SK-MEL-5 (cell line): ENCODE data around the gene GBX2. TPM values are rescaled to one million over a fixed set of nuclear protein-coding genes. Genes with fewer than 3 reads are reported as not detected.

Experiments used
- DNase-seq: peaks from one replicate; pipeline ENCODE4 v3.0.0-alpha.2; 2016; ENCODE audit warnings: low read depth, low spot score
- in situ Hi-C: cut with HindIII; loops from 2 replicates; pipeline ENCODE4 v1.10.0; 2016; ENCODE audit warnings: low sequenced_read_pairs, high pct_unique_total_duplicates, low pct_unique_long_range_greater_than_20kb
- polyA plus RNA-seq, 2 experiments: library from polyadenylated mRNA; depleted of rRNA; stranded (reverse); fragments of >200 nt; gene quantifications; 2 replicates each; pipeline ENCODE4 v1.2.3, GENCODE V29; 2015
- total RNA-seq: library from RNA; depleted of rRNA; stranded (reverse); fragments of >200 nt; shearing (Covaris generic); gene quantifications from 2 replicates; pipeline ENCODE4 v1.2.3, GENCODE V29; 2014; rRNA removed

The GBX2 gene
- 1.2 TPM in 2 replicates for total RNA-seq
- polyA plus RNA-seq (2015; cell fraction: cytosol; rRNA removed): 0.33 and 2.4 TPM in 2 replicates
- 1.2 TPM in 1 of 2 replicates, not detected in the other for polyA plus RNA-seq (2015; cell fraction: nucleus; rRNA removed)

DNA sequence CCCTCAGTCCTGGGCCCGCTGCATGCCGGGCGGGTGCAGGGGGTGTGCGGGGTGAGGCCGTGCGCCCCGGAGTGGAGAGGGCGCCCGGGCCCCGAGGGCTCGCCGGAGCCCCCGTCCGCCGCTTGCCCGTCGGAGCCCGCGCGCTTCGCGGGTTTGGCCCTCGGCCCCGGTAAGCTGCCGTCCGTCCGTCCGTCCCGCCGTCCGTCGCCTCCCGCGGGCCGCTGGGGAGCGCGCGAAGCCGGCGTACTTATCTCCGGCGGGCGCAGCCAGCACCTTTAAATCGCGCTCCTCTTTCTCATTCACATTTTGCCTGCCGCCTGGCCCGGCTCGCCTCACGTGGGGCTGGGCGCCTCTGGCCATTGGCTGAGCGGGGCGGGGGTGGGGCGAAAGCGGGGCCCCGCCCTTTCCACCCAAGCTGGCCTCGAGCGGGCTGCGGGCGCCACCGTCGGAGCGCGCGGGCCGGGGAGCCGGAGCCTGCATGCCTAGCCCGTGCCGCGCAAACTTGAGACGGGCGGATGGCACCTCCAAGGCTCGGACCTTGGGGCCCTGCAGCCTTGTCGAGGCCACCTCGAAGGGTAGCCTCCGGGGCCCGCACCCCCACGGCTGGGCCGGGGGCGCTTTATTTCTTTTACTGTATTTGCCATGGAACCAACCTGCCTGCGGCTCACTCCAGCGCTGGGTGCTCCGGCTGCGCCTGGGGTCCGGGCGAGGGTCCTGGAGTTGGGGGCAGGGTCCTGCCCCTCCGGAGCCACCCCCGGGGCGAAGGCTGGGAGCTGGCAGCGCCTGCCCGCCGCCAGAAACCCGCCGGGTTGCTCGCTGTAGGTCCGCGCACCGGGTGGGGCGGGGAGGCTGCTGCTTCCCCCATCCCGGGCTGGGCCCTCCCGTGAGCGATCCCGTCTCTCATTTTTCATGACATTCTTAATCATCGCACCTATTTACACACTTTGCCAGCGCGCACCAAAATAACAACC, at the start of gene GBX2:
GBX2 (minus strand) TSS at position 277 of the 971 bp plus-strand sequence. CDS start 415 bp downstream, outside the sequence.
- in situ Hi-C loops: no loop called here
- DNase-seq: peak; percentile 63

DNA sequence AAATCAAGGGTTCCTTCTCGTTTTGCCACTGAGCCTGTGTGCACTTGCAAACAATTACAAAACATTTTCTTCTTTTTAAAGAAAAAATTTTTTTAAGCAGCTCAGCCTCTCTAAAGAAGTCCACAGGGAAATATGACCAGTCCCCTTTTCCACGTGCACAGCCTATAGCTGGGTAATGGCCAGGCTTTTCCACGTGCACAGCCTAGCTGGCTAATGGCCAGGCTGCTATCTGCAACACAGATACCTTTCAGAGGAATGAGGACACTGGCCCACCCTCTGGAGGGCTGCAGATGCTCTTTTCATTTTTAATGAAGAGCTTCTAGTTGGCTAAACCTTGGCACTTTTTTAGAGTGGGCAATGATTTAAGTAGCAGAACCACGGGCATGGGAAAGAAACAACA, 49.7 kb upstream of the GBX2 start:
- in situ Hi-C loops: no loop called here

DNA sequence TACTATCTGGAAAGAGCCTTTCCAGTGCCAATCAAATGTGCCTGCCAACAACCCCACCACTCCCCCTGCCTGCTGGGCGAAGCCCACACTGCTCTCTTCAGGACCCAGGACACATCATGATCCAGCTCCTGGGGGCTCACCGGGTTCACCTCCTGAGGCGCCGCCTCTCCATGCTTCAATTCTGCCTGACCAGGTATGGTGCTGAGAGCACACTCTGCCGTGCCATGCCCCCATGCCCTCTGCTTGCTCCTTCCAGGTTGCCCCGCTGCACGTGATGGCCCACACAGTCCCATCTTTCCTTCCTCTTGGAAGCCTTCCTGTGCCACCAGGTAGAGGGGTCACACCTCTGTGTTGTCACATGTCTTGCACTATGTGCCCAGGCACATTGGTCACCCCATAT, 48.5 kb upstream of the GBX2 start:
- no peak for DNase-seq
- in situ Hi-C loops: no loop called here

More for the DNA sequence above, 49.7 kb upstream of the GBX2 start:
- DNase-seq: no peak

DNA sequence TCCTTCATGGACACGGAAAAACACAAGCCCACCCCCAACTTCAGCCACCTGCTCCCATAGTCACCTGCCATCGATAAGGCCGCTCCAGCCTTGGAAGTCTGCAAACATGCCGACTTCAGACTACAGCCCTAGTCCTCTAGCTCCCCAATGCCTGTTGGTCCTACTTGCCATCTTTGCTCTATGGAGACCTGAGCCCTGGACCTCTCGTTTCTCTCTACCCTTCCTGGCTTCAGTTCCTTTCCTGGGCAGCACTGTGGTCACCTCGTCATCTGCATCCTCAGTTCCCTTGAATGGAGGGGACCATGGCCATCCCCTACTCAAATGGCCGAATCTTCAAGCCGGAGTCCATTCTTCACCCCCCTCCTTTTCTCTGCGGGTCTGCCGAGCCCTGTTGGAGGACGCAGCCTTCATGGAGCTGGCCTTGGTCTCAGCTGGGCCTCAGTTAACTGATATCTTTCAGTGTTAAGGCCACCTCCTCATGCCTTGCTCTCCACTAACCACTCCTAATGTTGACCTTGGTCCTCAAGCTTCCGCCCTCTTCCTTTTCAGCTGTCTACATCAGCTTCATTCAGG, 47.7 kb upstream of the GBX2 start:
- in situ Hi-C loops: no loop called here
- no peak for DNase-seq

DNA sequence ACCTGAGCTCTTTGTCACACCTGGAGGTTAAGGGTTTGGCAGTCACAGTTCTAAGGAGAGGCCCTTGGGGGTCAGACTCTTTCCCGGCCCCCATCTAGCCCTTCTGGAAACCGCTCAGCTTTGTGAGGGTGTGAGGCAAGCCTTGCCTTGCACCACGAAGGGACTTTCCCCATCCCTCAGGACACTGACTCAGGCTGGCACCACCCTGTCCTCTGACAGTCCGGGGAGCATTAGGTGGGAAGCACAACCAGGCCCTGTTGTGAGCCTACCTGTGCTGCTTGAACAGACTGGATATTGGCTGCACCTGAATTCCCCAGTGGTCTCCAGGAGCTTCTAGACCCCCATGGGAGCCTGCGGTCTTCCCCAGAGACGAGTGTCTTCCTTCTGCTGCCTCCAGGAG, 47.0 kb upstream of the GBX2 start:
- in situ Hi-C loops: no loop called here
- no peak for DNase-seq

DNA sequence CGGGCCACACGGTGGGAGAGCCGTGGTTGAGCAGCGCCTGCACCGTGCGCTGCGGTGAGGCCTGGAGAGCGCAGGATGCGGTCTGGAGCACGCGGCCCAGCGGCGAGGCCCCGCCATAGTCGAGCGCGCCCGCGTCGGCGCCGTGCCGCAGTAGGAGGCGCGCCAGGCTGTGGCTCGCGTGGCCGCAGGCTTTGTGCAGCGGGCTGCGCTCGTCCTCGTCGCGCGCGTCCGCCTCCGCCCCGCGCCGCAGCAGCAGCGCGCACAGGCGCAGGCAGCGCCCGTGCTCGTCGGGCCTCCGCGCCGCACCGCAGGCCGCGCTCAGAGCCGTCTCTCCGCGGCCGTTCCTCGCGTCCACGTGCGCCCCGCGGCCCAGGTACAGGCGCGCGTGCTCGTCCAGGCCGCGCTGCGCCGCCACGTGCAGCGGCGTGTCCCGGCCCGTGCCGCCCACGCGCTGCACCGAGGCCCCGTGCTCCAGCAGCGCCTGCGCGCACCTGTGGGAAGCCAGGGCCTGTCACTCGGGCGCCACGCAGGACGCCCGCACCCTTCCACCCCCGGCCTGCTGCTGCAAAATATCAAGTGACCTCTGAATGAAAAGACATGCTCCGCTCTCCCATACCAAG, 46.3 kb upstream of the GBX2 start:
- in situ Hi-C loops: no loop called here
- no peak for DNase-seq

DNA sequence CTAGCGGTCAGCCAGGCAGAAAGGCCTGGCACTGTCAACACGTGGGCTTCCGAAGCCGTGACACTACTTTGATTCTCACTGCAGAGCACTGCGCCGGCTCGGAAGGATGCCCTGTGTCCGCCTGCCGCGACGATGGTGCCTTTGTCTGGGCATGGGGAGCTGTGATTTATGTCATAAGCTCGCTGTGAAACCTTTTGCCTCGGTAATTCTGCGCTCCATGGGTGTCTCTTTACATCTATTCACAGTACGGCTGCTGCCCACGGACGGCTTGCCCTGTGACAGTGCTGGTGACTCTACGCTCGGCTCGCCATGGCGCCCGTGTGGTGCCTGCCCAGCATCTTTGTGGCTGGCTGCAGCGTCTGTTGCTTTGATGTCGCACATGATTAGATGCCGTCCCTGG, 43.1 kb upstream of the GBX2 start:
- in situ Hi-C loops: no loop called here
- no peak for DNase-seq

DNA sequence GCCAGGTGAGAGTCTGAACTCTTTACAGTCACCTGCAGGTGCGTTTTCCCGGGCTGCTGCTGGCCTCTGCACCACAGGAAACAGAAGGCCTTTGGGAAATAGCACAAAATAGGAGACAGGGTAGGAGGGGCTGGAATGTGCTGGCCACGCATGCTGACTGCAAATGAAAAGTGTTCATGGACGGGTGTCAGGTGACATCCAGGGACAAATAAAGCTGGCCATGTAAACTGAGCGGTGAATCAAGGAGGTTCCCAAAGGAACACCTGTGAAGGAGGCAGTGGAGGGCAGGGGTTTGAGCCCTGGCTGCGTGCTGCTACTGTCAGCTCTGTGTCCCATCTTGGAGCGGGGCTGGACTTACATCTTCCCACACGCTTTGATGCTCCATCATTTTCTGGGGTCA, 42.4 kb upstream of the GBX2 start:
- in situ Hi-C loops: no loop called here
- no peak for DNase-seq

DNA sequence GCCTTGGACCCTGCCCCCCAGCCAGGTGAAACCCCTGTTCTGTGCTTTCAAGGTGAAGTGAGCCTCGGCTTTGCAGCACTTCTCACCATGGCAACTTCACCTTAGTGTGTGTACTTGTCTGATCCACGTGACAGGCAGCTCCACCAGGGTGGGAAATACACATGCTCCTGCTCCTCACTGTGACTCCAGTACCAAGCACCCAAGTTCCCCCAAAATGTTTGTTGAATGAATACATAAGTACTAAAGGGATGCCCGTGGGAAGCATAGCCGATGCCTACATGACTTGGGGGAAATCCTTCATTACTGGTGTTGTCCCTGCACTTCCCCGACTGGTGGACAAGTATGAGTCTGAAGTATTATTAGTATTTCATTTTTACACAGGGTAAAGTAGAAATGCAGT, 41.8 kb upstream of the GBX2 start:
- DNase-seq: no peak
- in situ Hi-C loops: no loop called here

DNA sequence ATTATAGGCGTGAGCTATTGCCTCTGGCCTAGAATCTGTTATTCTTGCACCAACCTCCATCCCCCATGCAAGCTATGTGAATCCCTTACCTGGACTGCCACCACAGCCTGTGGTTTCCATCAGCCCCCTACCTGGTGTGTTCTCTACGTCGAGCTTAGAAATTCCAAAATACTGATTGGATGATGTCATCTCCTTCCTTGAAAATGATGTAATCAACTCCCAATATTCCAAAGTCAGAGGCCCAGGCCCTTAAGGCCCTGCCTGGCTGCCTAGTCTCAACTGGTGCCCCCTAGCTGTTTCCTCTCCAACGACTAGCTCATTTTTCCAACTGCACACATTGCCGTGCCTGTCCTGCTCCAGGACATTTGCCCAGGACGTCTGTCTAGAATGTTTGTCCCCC, 41.3 kb upstream of the GBX2 start:
- DNase-seq: no peak
- in situ Hi-C loops: no loop called here

DNA sequence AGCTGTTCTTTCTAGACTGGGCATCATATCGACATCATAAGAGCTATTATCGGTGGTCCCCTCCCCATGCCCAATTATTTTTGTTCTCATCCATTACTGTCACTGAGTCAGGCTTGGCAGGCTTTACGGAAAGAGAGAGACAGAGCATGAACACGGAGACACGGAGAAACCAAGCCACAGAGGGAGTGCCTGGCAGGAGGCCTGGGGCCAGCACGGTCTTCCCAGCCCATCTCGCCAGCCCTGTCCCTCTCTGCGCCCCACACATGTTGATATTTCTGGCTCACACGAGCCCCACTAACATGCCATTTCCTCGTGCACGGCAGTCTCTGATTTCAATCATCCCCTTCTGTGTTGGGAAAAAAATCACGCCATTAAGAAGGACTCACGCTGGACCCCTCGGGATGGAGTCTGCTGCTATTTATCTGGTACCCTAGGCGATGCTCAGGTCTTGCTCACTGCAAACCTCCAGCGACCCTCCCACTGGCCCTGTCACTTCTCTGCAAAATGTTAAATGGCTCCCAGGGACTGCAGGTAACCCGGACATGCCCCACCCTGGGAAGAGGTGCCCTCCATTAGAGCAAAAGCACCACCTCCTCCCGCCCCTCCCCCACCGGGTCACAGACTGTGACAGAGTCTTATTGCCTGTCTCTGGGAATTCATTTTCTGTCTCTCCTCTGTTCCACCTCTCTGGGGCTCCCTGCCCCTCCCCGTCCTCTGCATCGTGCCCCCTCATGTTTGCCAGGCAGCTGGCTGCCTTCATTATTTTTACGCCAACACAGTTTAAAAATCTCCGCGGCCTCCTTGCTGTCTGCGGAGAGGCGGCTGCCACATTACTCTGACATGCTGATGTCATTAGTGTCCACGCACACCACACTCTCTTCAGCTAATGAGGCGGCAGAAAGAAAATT, 40.1 kb upstream of the GBX2 start:
- no peak for DNase-seq
- in situ Hi-C loops: no loop called here

DNA sequence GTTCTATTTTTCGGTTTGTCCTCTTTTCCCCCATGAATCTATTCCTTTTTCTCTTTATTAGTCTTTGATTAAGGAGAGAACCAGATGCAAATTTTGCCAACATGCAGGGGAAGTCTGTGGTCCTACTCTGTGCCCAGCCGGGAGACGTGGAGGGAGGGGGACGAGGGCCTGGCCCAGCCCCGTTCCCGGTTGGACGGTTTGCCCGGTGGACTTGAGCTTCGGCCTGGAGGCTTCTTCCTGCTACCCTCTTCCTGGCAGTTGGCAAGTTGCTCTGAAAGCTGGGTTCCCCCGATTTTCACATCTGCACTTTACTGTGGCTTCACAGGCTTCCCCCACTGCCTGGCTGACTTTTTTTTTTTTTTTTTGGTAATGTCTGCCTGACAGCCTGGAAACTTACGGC, 39.3 kb upstream of the GBX2 start:
- in situ Hi-C loops: no loop called here
- no peak for DNase-seq

DNA sequence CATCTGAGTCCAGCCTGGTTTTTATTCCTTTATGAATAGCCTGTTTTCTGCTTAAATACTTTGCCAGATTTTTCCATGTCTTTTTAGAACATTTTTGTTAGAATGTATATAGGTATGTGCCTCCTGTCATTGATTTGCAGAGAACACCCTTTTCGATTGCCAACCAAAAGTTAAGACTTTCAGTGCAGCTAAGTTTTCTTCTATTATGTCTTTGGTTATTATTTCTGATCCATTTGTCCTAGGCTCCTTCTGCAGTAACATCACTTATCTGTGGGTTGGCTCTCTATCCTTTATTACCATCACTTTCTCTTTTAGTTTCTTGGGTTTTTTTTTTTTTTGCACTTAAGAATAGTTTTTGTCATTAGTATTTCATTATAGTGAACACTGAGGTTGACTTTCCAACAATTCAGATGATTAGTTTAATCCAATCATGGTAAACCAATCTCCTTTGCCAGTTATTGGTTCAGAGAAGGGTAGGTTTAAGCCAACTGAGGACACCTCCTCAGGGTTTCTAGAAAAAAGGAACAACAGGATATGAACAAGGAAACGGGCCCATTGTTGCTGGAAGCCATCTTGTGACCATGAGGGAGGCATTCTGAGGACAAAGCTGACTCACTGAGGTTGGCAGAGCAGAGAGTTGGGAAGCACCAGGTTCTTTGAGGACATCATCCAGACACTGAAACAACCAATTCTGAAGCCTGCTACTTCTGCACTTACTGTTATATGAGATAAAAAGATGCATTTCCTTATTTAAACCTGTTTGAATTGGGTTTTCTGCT, 37.9 kb upstream of the GBX2 start:
- in situ Hi-C loops: no loop called here
- no peak for DNase-seq

DNA sequence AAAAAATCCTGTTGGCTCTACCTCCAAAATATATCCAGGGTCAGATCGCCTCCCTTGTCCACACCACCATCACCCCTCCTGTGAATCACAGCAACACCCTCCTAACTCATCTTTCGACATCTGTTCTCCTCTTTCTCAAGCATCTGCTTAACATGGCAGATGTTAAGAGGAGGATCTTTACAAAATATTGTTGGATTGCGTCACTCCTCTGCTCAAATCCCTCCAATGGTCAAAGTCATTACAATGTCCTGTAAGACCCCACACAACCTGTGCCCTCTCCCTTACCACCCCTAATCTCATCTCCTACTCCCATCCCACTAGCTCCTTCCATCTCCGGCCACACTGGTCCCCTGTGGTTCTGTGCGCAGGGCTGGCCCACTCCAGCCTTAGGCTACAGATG, 36.8 kb upstream of the GBX2 start:
- in situ Hi-C loops: no loop called here
- DNase-seq: no peak

DNA sequence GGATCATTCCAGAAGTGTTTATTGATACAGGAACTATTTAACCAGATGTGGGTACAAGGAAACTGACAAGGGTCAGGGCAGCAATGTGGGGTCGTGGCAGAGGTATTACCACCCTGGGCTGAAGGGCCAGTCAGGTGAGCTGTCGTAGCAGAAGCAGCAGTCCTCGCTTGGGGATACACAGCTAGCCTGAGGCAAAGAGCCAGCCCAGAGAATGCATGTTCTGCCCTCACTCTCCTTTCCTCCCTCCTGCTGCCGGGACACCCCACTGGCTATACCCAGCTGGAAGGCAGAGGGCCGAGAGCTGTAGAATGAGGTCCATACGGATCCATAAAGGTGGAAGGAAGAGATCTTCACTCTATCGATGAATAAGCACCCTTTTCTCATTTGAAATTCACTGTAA, 32.2 kb upstream of the GBX2 start:
- no peak for DNase-seq
- in situ Hi-C loops: no loop called here

DNA sequence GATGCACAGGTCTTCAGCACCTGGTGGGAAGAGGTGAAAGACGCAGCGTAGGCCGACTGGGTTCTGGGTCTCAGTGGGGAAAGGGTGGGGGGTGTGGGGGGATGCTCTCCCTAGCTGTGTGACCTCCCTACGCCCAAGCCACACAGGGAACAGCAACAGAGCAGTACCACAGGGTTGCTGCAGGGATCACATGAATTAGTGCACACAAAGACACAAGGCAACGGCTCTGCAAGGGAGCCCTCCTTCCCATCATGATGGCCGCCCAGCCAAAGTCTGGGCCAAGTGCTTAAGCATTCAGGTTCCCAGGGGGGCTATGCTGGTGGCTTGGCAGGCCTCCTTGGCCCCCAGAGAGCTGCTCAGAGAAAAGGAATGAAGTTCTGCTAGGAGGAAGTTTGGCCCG, 28.2 kb upstream of the GBX2 start:
- in situ Hi-C loops: no loop called here
- DNase-seq: no peak

DNA sequence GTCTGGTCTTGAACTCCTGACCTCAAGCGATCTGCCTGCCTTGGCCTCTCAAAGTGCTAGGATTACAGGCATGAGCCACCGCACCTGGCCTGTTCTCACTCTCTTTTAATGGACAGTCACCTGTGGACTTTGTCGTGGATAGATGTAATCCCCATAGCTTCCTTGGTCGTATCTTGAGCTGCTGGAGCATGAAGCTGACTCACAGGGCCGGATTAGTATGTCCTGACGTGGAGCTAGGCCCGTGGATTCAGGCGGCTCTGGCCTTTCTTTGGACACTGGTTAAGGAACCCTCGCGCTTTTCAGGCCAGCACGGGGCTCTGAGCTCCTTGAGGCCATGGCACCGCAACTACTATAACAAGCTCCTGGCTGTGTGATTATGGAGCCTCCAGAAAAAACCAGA, 27.5 kb upstream of the GBX2 start:
- no peak for DNase-seq
- in situ Hi-C loops: no loop called here
